Smooth muscle cell (in vitro differentiated cells): ENCODE data around the gene PIGO. TPM values are rescaled to one million over a fixed set of nuclear protein-coding genes. Genes with fewer than 3 reads are reported as not detected.

ENCODE experiments used
- DNase-seq: peaks from one replicate; lab custom pipeline; 2025; ENCODE audit not compliant: unreplicated experiment; lab: John Stamatoyannopoulos, UW
- H2AFZ ChIP-seq: fragments of 200-600 bp; sonication (generic); 2 replicates; pipeline ENCODE4 v1.6.0; 2016; ENCODE audit warnings: antibody characterized with exemption, low read depth, mild to moderate bottlenecking
- H3F3A ChIP-seq: fragments of 200-600 bp; sonication (generic); 2 replicates; pipeline ENCODE4 v1.6.0; 2017; ENCODE audit warnings: antibody characterized with exemption, low read depth
- H3K27ac ChIP-seq: fragments of 200-600 bp; sonication (generic); 2 replicates; pipeline ENCODE4 v1.5.1; 2016; ENCODE audit warnings: low read depth, mild to moderate bottlenecking
- H3K27me3 ChIP-seq: fragments of 200-600 bp; sonication (generic); 2 replicates; pipeline ENCODE4 v1.6.1; 2016; ENCODE audit warnings: low read depth, mild to moderate bottlenecking
- H3K36me3 ChIP-seq: fragments of 200-600 bp; sonication (generic); 2 replicates; pipeline ENCODE4 v1.5.1; 2016; ENCODE audit warnings: low read depth
- H3K4me1 ChIP-seq: fragments of 200-600 bp; sonication (generic); 2 replicates; pipeline ENCODE4 v1.5.1; 2016; ENCODE audit warnings: low read depth
- H3K4me2 ChIP-seq: fragments of 200-600 bp; sonication (generic); 2 replicates; pipeline ENCODE4 v1.6.0; 2016; ENCODE audit warnings: mild to moderate bottlenecking
- H3K4me3 ChIP-seq: fragments of 200-600 bp; sonication (generic); 2 replicates; pipeline ENCODE4 v1.5.1; 2016; ENCODE audit warnings: mild to moderate bottlenecking
- H3K79me2 ChIP-seq: fragments of 200-600 bp; sonication (generic); 2 replicates; pipeline ENCODE4 v1.6.0; 2016; ENCODE audit warnings: low read depth, mild to moderate bottlenecking
- H3K9ac ChIP-seq: fragments of 200-600 bp; sonication (generic); 2 replicates; pipeline ENCODE4 v1.6.0; 2016; ENCODE audit warnings: low read depth
- H3K9me3 ChIP-seq: fragments of 200-600 bp; sonication (generic); replicated peaks from 2 replicates; pipeline ENCODE4 v1.5.1; 2016; ENCODE audit warnings: low read depth
- H4K20me1 ChIP-seq: fragments of 200-600 bp; sonication (generic); 2 replicates; pipeline ENCODE4 v1.6.0; 2016; ENCODE audit warnings: low read depth
- CTCF ChIP-seq: fragments of 200-600 bp; sonication (generic); IDR thresholded peaks from 2 replicates; pipeline ENCODE4 v1.5.1; 2017; ENCODE audit warnings: borderline replicate concordance, mild to moderate bottlenecking, antibody characterized with exemption; ENCODE audit not compliant: insufficient read depth, poor library complexity, severe bottlenecking
- WGBS: methylation state at CpG from one replicate; pipeline ENCODE4 v1.1.7; 2016; ENCODE audit warnings: low lambda C conversion rate; 5-methylcytosine and 5-hydroxymethylcytosine counted together
- polyA plus RNA-seq: library from polyadenylated mRNA; unstranded; fragments of >200 nt; fragmentation: Nextera tagmentation; extraction: Ambion mirVana; gene quantifications from 2 replicates; pipeline ENCODE4 v1.2.1, GENCODE V29; 2016
- total RNA-seq: library from RNA; depleted of rRNA; stranded (reverse); fragments of >200 nt; gene quantifications from 2 replicates; pipeline ENCODE4 v1.2.3, GENCODE V29; 2014

The PIGO gene
- total RNA-seq (21.3 and 27.5 TPM in 2 replicates), polyA plus RNA-seq (29.5 and 36.4 TPM in 2 replicates)

DNA sequence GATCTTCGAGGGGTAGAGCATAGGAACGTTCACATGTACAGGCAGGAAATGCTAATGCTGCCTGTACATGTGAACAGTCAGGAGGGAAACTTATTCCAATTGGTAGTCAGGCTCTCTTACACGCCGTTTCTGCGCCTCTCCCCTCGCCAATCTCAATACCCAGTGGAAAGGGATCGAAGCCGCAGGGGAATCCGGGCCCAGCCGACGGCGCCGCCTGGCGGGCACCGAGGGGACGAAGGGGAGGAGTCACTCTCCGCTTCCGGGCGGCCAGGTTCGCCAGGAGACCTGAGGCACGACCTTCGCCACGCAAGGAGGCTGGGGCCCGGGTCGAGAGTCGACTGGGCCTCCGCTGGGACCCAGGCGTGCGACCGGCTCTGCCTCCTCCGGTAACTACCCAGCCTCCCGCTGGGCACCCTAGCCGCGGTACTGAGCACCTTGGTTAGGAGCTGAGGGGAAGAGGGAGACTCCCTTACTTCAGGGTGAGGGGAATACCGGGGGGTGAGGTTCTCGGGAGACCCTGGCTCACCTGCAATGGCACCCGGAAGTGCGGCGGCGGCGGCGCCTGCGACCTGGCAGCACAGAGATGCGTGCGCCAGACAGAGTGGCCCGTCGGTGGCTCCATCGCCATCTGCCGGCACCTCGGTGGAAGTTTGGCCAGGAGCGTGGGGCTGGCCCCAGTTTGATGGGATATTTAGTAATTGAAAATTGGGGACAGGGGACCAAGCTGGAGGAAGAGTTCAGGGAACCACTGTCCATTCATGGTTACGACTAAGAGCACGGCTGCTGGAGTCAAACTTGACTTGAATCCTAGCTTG is at the start of gene PIGO:
Gene PIGO (minus strand): TSS at position 557 of the 815 bp plus-strand sequence. CDS start 1,026 bp downstream, outside the sequence.
- Histone ChIP-seq H3K4me1 (peaks cover 5% of the 10 kb centered on the region), H3F3A (no peaks in the 10 kb centered on the region), H3K4me2 (peak within 1 kb of the TSS; percentile 98), H3K9ac (peak within 1 kb of the TSS; percentile 99), H3K4me3 (peak within 1 kb of the TSS; percentile 96), H3K27ac (peak within 1 kb of the TSS; percentile 97), H3K36me3 (no peaks in the 10 kb centered on the region), H3K79me2 (no peaks in the 10 kb centered on the region), H2AFZ (peak within 1 kb of the TSS; percentile 96), H4K20me1 (no peaks in the 10 kb centered on the region), H3K9me3 (no peaks in the 10 kb centered on the region), H3K27me3 (no peaks in the 10 kb centered on the region)
- TF ChIP-seq CTCF = peak; percentile 75
- 2% methylated on average over 53 of the region's 53 CpGs for WGBS
- DNase-seq = peak; percentile 54

GRCh38 chr9:35142037-35142436 is 45.6 kb upstream of the PIGO start:
- Histone ChIP-seq H3K79me2 (no peaks in the 10 kb centered on the region), H3K9me3 (no peaks in the 10 kb centered on the region), H3K9ac (no peak overlapping the region), H4K20me1 (no peaks in the 10 kb centered on the region), H3K27me3 (no peaks in the 10 kb centered on the region), H3K4me2 (no peak overlapping the region), H3K4me1 (no peaks in the 10 kb centered on the region), H3F3A (no peaks in the 10 kb centered on the region), H2AFZ (no peak overlapping the region), H3K36me3 (no peaks in the 10 kb centered on the region), H3K4me3 (no peak overlapping the region), H3K27ac (no peak overlapping the region)
- DNase-seq = no peak
- 82% methylated on average over 5 of the region's 5 CpGs for WGBS
- TF ChIP-seq CTCF = no peak

- no peaks in the 10 kb centered on the region for H3K4me1 ChIP-seq
- no peak for TF ChIP-seq CTCF
- H3K9ac ChIP-seq = no peak overlapping the region
- H3K79me2 ChIP-seq = no peaks in the 10 kb centered on the region
- no peaks in the 10 kb centered on the region for H3F3A ChIP-seq
- H3K36me3 ChIP-seq = no peaks in the 10 kb centered on the region
- WGBS = 91% methylated on average over 2 of the region's 2 CpGs
- no peaks in the 10 kb centered on the region for H3K27me3 ChIP-seq
- H4K20me1 ChIP-seq = no peaks in the 10 kb centered on the region
- no peak overlapping the region for H3K27ac ChIP-seq
- H3K4me2 ChIP-seq = no peak overlapping the region
- no peak overlapping the region for H2AFZ ChIP-seq
- DNase-seq = no peak
- no peak overlapping the region for H3K4me3 ChIP-seq
- H3K9me3 ChIP-seq = no peaks in the 10 kb centered on the region
Measured at GRCh38 chr9:35140093-35140492, 43.7 kb upstream of the PIGO start.

GRCh38 chr9:35136866-35137265 is 40.5 kb upstream of the PIGO start:
- Histone ChIP-seq H3K79me2 (no peaks in the 10 kb centered on the region), H3K4me2 (no peak overlapping the region), H2AFZ (no peak overlapping the region), H3K4me1 (no peaks in the 10 kb centered on the region), H3K9ac (no peak overlapping the region), H3K4me3 (no peak overlapping the region), H3K36me3 (no peaks in the 10 kb centered on the region), H4K20me1 (no peaks in the 10 kb centered on the region), H3K9me3 (no peaks in the 10 kb centered on the region), H3K27me3 (no peaks in the 10 kb centered on the region), H3K27ac (no peak overlapping the region), H3F3A (no peaks in the 10 kb centered on the region)
- 77% methylated on average over 8 of the region's 8 CpGs for WGBS
- no peak for DNase-seq
- TF ChIP-seq CTCF = no peak
